T47D (cell line): Measurements from ENCODE around the gene RBM15.

ENCODE experiments used
- DNase-seq, 2 experiments: peaks; one replicate each; pipeline versions ENCODE4 v3.0.0 to v3.0.0-alpha.2; 2011 to 2012; ENCODE audit warnings: low read depth in 1 of 2, low spot score in 1 of 2
- JUND ChIP-seq: IDR thresholded peaks from 2 replicates; pipeline ENCODE4 v1.6.1; 2012; ENCODE audit warnings: low read depth
- in situ Hi-C: cut with HindIII; loops from 2 replicates; pipeline ENCODE4 v1.10.0; 2016; ENCODE audit warnings: low sequenced_read_pairs, low pct_unique_long_range_greater_than_20kb

The RBM15 gene

DNA sequence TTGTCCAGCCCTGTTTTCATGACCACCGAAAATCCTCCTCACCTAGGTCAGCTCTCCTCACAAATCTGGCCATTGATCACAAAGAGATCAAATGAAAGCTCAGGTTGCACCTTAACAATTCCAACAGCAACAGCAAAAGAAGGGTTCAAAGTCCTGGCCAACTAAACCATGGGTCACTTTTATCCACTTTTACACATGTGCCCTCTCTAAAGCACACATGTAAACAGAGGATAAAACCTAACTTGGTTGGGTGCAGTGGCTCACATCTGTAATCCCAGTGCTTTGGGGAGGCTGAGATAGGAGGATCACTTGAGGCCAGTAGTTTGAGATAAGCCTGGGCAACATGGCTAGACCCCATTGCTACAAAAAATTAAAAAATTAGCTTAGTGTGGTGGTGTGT is 3.9 kb upstream of the RBM15 start:
- in situ Hi-C loops, result no loop called here
- TF ChIP-seq JUND, result no peak
- no peak for DNase-seq

DNA sequence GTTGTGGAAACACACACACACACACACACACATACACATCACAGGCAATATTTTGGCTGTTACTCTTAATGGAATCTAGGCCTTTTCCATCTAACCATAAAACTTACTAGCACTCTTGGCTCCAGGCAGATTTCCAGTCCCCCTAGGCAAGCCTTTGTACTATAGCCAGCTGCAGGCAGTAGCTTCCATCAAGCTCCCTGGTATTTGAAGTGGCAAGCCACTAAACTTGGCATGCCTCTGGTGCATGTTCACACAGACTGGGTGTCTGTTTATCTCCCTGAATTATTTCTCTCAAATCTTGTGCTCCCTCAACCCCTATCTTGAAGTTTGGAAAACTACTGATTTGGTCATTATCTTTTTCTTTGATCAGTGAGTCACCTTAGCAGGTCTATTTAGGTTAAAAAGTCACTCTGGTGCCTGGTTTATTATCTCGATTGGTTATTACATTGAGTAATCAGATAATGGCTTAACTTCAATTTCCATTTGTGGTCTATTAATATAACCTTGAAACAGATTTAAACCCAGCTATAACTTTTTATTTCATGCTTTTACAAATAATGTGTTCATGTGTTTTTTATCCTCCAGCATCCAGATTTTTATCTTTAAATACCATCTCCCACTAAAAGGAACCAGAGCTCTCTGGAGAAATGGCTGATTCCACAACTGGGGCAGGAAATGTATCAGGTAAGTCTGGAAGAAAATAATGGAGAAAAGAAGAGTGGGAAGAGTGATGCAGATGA is 2.7 kb upstream of the RBM15 start:
- TF ChIP-seq JUND, result no peak
- in situ Hi-C loops, result no loop called here
- DNase-seq, result no peak

DNA sequence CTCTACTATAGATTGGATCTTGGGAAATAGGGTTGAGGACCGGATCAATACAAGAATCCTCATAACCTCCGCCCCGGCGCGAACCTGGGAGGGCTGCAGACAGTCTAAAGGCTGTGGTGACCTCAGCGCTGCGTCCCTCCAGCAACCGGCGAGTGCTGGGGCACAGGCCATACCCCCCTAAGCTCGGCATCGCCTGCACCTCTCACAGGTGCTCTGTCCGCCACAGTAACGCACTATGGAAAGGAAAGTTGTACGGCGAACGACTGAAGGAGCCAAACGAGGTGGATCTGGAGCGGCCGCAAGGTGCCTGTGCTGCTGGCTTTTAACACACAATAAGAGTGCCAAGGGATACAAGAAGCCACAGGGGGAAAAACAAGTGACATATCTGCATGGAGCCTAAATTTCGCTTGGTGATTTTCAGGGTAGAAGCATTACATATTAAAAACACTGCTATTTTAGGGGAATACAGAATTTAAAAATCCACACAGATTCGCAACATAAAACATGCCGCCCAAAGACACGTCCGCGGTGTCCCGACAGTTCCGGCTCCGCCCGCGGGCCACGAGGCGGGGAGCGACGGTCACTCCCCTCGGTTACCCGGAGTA is 1.4 kb upstream of the RBM15 start:
- peak; percentile 9 to 33 for DNase-seq
- no peak for TF ChIP-seq JUND

GRCh38 chr1:110338309-110338885 is 780 bp upstream of the RBM15 start:
- in situ Hi-C loops, result no loop called here
- no peak for TF ChIP-seq JUND
- peak in 1 of 2 experiments; percentile 74 for DNase-seq

More for the DNA sequence above, 1.4 kb upstream of the RBM15 start:
- in situ Hi-C loops, result no loop called here

- no peak for TF ChIP-seq JUND
- in situ Hi-C loops, result no loop called here
- DNase-seq, result peak; percentile 10 to 42
These were observed 430 bp downstream of the RBM15 start for GRCh38 chr1:110339407-110340206.

DNA sequence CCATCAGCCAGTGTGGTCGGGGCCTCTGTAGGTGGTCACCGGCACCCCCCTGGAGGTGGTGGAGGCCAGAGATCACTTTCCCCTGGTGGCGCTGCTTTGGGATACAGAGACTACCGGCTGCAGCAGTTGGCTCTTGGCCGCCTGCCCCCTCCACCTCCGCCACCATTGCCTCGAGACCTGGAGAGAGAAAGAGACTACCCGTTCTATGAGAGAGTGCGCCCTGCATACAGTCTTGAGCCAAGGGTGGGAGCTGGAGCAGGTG is 961 bp downstream of the RBM15 start:
- in situ Hi-C loops, result no loop called here
- no peak for TF ChIP-seq JUND
- DNase-seq, result no peak

DNA sequence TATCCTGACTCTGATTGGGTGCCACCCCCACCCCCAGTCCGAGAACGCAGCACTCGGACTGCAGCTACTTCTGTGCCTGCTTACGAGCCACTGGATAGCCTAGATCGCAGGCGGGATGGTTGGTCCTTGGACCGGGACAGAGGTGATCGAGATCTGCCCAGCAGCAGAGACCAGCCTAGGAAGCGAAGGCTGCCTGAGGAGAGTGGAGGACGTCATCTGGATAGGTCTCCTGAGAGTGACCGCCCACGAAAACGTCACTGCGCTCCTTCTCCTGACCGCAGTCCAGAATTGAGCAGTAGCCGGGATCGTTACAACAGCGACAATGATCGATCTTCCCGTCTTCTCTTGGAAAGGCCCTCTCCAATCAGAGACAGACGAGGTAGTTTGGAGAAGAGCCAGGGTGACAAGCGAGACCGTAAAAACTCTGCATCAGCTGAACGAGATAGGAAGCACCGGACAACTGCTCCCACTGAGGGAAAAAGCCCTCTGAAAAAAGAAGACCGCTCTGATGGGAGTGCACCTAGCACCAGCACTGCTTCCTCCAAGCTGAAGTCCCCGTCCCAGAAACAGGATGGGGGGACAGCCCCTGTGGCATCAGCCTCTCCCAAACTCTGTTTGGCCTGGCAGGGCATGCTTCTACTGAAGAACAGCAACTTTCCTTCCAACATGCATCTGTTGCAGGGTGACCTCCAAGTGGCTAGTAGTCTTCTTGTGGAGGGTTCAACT is 2.1 kb downstream of the RBM15 start:
- in situ Hi-C loops, result no loop called here
- no peak for TF ChIP-seq JUND

DNA sequence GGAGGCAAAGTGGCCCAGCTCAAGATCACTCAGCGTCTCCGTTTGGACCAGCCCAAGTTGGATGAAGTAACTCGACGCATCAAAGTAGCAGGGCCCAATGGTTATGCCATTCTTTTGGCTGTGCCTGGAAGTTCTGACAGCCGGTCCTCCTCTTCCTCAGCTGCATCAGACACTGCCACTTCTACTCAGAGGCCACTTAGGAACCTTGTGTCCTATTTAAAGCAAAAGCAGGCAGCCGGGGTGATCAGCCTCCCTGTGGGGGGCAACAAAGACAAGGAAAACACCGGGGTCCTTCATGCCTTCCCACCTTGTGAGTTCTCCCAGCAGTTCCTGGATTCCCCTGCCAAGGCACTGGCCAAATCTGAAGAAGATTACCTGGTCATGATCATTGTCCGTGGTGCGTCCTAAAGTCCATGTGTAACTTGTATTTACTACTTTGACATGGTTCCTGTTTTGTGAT is 2.7 kb downstream of the RBM15 start:
- in situ Hi-C loops, result no loop called here
- TF ChIP-seq JUND, result no peak

More for the DNA sequence above, 2.1 kb downstream of the RBM15 start:
- no peak for DNase-seq

GRCh38 chr1:110343249-110343648 is 4.1 kb downstream of the RBM15 start:
- in situ Hi-C loops, result no loop called here
- DNase-seq, result no peak
- TF ChIP-seq JUND, result no peak

More for the DNA sequence above, 2.7 kb downstream of the RBM15 start:
- no peak for DNase-seq

DNA sequence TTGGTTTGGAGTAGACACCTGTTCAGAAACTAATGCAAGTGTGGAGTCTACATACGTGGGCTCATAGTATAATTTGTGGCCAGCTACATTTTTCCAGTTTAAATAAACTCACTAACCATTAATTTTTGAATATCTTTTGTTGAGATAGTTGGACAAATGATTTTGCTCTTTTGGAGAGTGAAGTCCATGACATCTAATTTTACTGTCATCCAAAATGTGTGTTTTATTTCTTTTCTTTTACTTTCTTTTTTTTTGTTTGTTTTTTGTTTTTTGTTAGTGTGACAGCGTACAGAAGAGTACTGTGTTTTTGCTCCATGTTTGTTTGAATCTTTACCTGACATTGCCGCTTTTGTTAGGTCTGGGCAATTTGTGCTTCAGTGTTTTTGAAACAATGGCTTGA is 5.0 kb downstream of the RBM15 start:
- DNase-seq, result no peak
- in situ Hi-C loops, result no loop called here
- TF ChIP-seq JUND, result no peak

GRCh38 chr1:110345480-110345879 is 6.3 kb downstream of the RBM15 start:
- DNase-seq, result no peak
- in situ Hi-C loops, result no loop called here
- no peak for TF ChIP-seq JUND

DNA sequence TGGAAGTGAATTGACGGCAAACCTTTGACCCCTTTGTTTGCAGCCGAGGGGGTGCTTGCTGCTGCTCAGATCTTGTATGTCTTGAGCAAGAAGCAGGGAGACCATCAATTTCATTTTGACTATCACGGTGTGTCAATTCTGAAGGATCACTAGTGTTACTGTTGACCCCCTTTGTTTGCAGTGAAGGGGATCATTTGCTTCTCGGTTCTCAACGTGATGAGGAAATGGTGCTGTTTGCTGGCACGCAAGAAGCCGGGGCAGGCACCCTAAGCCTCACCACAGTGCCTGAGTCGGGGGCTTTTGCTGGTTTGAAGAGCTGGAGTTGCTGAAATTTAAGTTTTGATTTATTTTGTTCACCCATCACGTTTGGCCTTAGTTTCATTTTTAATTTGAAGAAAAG is 7.5 kb downstream of the RBM15 start:
- TF ChIP-seq JUND, result no peak
- in situ Hi-C loops, result no loop called here
- DNase-seq, result no peak
